GM12878 (cell line): ENCODE data around the gene ADSS1. TPM values are rescaled to one million over a fixed set of nuclear protein-coding genes. Genes with fewer than 3 reads are reported as not detected.

ENCODE experiments used
- ATAC-seq: fragments of 200-7000 bp; cut with Tn5 transposase; 3 replicates; pipeline ENCODE4 v1.9.1; 2020; ENCODE audit warnings: mild to moderate bottlenecking, moderate library complexity
- BruUV-seq: library from RNA; stranded (reverse); fragments of 400-500 nt; replicated peaks from 2 replicates; lab custom pipeline; 2021; lab: Mats Ljungman, UMichigan
- CTCF ChIA-PET: fragments of 300-600 bp; sonication (Branson Sonifier 250); formaldehyde crosslinking; extraction: SDS; loops from one replicate; lab custom pipeline; 2021; ENCODE audit warnings: inconsistent platforms; lab: Yijun Ruan, JAX
- POLR2A ChIA-PET: fragments of 350-600 bp; formaldehyde crosslinking; extraction: SDS; loops from one replicate; lab custom pipeline; 2021; ENCODE audit warnings: inconsistent platforms; lab: Charles Lee
- RAD21 ChIA-PET: fragments of 300-600 bp; sonication (Branson Sonifier 250); formaldehyde crosslinking; loops from one replicate; lab custom pipeline; 2023; ENCODE audit warnings: antibody characterized with exemption; ENCODE audit not compliant: unreplicated experiment; lab: Charles Lee
- SMC1A ChIA-PET: fragments of 300-600 bp; sonication (Branson Sonifier 250); formaldehyde crosslinking; loops from one replicate; lab custom pipeline; 2023; ENCODE audit not compliant: unreplicated experiment, uncharacterized antibody; lab: Charles Lee
- DNase-seq: peaks from one replicate; pipeline ENCODE4 v3.0.0-alpha.2; 2011; ENCODE audit warnings: low read depth, low spot score
- FAIRE-seq: peaks from 3 replicates; lab custom pipeline; 2011; peaks lifted over from hg19 to GRCh38; lab: Jason Lieb, UNC
- H2AFZ ChIP-seq: 2 replicates; pipeline ENCODE4 v1.6.0; 2011; ENCODE audit warnings: low read depth, low read length, control low read depth; ENCODE audit not compliant: control insufficient read depth
- H3K27ac ChIP-seq: 2 replicates; pipeline ENCODE4 v1.5.1; 2011; ENCODE audit warnings: control low read depth; ENCODE audit not compliant: control insufficient read depth, insufficient read depth
- H3K27me3 ChIP-seq, 2 experiments: replicated peaks in 1 of 2; 2 replicates each; pipeline versions ENCODE4 v1.6.0 to v1.6.1; 2011; ENCODE audit warnings: low read length in 1 of 2; ENCODE audit not compliant: control insufficient read depth in 2 of 2, insufficient read depth in 2 of 2
- H3K36me3 ChIP-seq, 2 experiments: 2 replicates each; pipeline ENCODE4 v1.5.1; 2011; ENCODE audit warnings: low read length in 1 of 2; ENCODE audit not compliant: control insufficient read depth in 2 of 2, insufficient read depth in 2 of 2
- H3K4me1 ChIP-seq: 2 replicates; pipeline ENCODE4 v1.6.1; 2011; ENCODE audit warnings: mild to moderate bottlenecking, low read length, moderate library complexity, mixed read lengths; ENCODE audit not compliant: control insufficient read depth, insufficient read depth
- H3K4me2 ChIP-seq: 2 replicates; pipeline ENCODE4 v1.6.0; 2011; ENCODE audit warnings: control low read depth; ENCODE audit not compliant: control insufficient read depth, insufficient read depth
- H3K4me3 ChIP-seq: fragments of 200-600 bp; sonication (generic); 2 replicates; pipeline ENCODE4 v1.5.1; 2016
- H3K79me2 ChIP-seq: 2 replicates; pipeline ENCODE4 v1.6.0; 2011; ENCODE audit warnings: low read length; ENCODE audit not compliant: control insufficient read depth, insufficient read depth
- H3K9ac ChIP-seq: 2 replicates; pipeline ENCODE4 v1.8.0; 2011; ENCODE audit warnings: low read length, control low read depth, mixed read lengths; ENCODE audit not compliant: control insufficient read depth, insufficient read depth
- H3K9me3 ChIP-seq: replicated peaks from 3 replicates; pipeline ENCODE4 v1.5.1; 2011; ENCODE audit warnings: mild to moderate bottlenecking, low read length; ENCODE audit not compliant: control insufficient read depth, insufficient read depth
- H4K20me1 ChIP-seq: 2 replicates; pipeline ENCODE4 v1.6.0; 2011; ENCODE audit not compliant: control insufficient read depth, insufficient read depth
- FOXM1 ChIP-seq: IDR thresholded peaks from 2 replicates; pipeline ENCODE4 v1.6.1; 2012; ENCODE audit warnings: low read depth, mild to moderate bottlenecking, inconsistent platforms, low read length, moderate library complexity
- HDAC2 ChIP-seq: fragments of 200-600 bp; sonication (generic); IDR thresholded peaks from 2 replicates; pipeline ENCODE4 v1.6.1; 2017
- HDAC6 ChIP-seq: fragments of 200-600 bp; sonication (generic); IDR thresholded peaks from one replicate; pipeline ENCODE4 v1.8.0; 2017; ENCODE audit warnings: antibody characterized with exemption; ENCODE audit not compliant: unreplicated experiment
- IRF3 ChIP-seq: fragments of 450-650 bp; IDR thresholded peaks from 2 replicates; pipeline ENCODE4 v1.6.1; 2014; ENCODE audit warnings: mild to moderate bottlenecking
- KAT2A ChIP-seq: conservative IDR thresholded peaks from 2 replicates; pipeline ENCODE4 v1.6.1; 2011; ENCODE audit warnings: low read depth, low read length; ENCODE audit not compliant: control insufficient read depth
- NR2C1 ChIP-seq: fragments of 450-650 bp; IDR thresholded peaks from 2 replicates; pipeline ENCODE4 v1.6.1; 2017; ENCODE audit warnings: antibody characterized with exemption, mild to moderate bottlenecking, moderate library complexity
- RCOR1 ChIP-seq: conservative IDR thresholded peaks from 2 replicates; pipeline ENCODE4 v1.6.1; 2012; ENCODE audit warnings: low read depth, low read length, improper control_type of control experiment
- SRF ChIP-seq, 2 experiments: IDR thresholded peaks; 2 replicates each; pipeline ENCODE4 v1.6.1; 2011; ENCODE audit warnings: low read depth in 2 of 2, low read length in 2 of 2, mild to moderate bottlenecking in 1 of 2, moderate library complexity in 1 of 2
- USF2 ChIP-seq: IDR thresholded peaks from 2 replicates; pipeline ENCODE4 v1.6.1; 2011; ENCODE audit warnings: low read depth, low read length, improper control_type of control experiment, borderline replicate concordance
- YY1 ChIP-seq: IDR thresholded peaks from 2 replicates; pipeline ENCODE4 v1.6.1; 2011; ENCODE audit warnings: low read depth, mild to moderate bottlenecking, low read length
- WGBS: methylation state at CpG from one replicate; pipeline ENCODE4 v1.1.6; 2016; ENCODE audit warnings: low lambda C conversion rate; ENCODE audit not compliant: insufficient replicate concordance, insufficient coverage; ENCODE audit errors: missing lambda C conversion rate; 5-methylcytosine and 5-hydroxymethylcytosine counted together
- in situ Hi-C: fragments of 300-500 bp; cut with MboI; formaldehyde crosslinking; loops from 9 replicates; pipeline ENCODE4 v1.14.3; 2018; ENCODE audit warnings: mixed read lengths
- intact Hi-C: fragments of 100-400 bp; cut with micrococcal nuclease; formaldehyde crosslinking; loops from one replicate; pipeline ENCODE4 v1.14.2; 2022; ENCODE audit not compliant: unreplicated experiment
- polyA plus RNA-seq, 11 experiments: library from polyadenylated mRNA; depleted of rRNA in 4 of 11; unstranded in 6 of 11; stranded (reverse) in 5 of 11; fragments of >200 nt; fragmentation: Nextera tagmentation in 4 of 11; fragmentation: Illumina TruSeq in 1 of 11; extraction: Ambion mirVana in 4 of 11; extraction: Trizol in 1 of 11; gene quantifications; 1 replicate in 1 of 11; 2 replicates in 10 of 11; pipeline versions ENCODE4 v1.2.1 to v1.2.3, GENCODE V29; 2011 to 2016; ENCODE audit warnings: inconsistent platforms in 2 of 11, missing spikeins in 2 of 11, low read depth in 1 of 11
- total RNA-seq, 4 experiments: library from RNA; depleted of rRNA in 3 of 4; stranded (reverse); fragments of >200 nt in 3 of 4; fragmentation: Illumina TruSeq in 1 of 4; extraction: Trizol in 1 of 4; gene quantifications; 2 replicates each; pipeline versions ENCODE4 v1.2.1 to v1.2.3, GENCODE V29; 2013 to 2021

Gene ADSS1
- total and polyA plus RNA-seq, 10 of the 15 experiments (the other 5 are each of a cell fraction or from before 2014, with no cell fraction given), result 0.11 to 0.45 (median 0.28) TPM; not detected in 5

GRCh38 chr14:104755621-104756020, 31.6 kb downstream of the ADSS1 start:
- peaks cover 17% of the 10 kb centered on the region for H3K4me1 ChIP-seq
- FAIRE-seq, result no peak
- H3K27ac ChIP-seq, result no peak overlapping the region
- H3K9me3 ChIP-seq, result no peaks in the 10 kb centered on the region; the same call in 2 of the 3 replicates
- no peaks in the 10 kb centered on the region for H4K20me1 ChIP-seq
- in situ Hi-C loops (no loop called here), intact Hi-C loops (no loop called here)
- RAD21 ChIA-PET, result no interaction called here
- BruUV-seq, result no TSS peak
- no peak overlapping the region for H3K4me3 ChIP-seq
- DNase-seq, result no peak
- no peak overlapping the region for H3K9ac ChIP-seq
- POLR2A ChIA-PET, result no interaction called here
- no peak overlapping the region for H2AFZ ChIP-seq
- SMC1A ChIA-PET, result no interaction called here
- peak overlapping the region; percentile 44 for H3K4me2 ChIP-seq
- no peaks in the 10 kb centered on the region for H3K27me3 ChIP-seq
- peaks cover 2 to 18% of the 10 kb centered on the region in 2 experiments; a peak in 3 of 4 replicates for H3K36me3 ChIP-seq
- peaks cover 31% of the 10 kb centered on the region for H3K79me2 ChIP-seq
- no peak for ATAC-seq
- no peak for TF ChIP-seq USF2
- TF ChIP-seq HDAC6, result no peak
- no peak for TF ChIP-seq IRF3
- TF ChIP-seq HDAC2, result no peak
- no peak for TF ChIP-seq FOXM1
- TF ChIP-seq SRF (IDR thresholded peaks at IDR 0.05; ENCODE audit: low read depth in 2 of 2, low read length in 2 of 2), result no peak
- TF ChIP-seq RCOR1, result no peak
- no peak for TF ChIP-seq YY1
- no peak for TF ChIP-seq NR2C1
- no peak for TF ChIP-seq KAT2A
- CTCF ChIA-PET, result no interaction called here
- WGBS, result 67% methylated on average over 11 of the region's 11 CpGs
